Left forelimb (tissue), 1 donor: ENCODE results near the gene RAMACL.
"Not testable (repeated sequence)": the region's sequence is repeated elsewhere in the genome, so short reads cannot be mapped to it uniquely, and the experiment has no call there.

Experiments used
- DNase-seq: peaks from one replicate; pipeline ENCODE4 v3.0.0-alpha.2; 2018; ENCODE audit warnings: low spot score

RAMACL gene

DNA sequence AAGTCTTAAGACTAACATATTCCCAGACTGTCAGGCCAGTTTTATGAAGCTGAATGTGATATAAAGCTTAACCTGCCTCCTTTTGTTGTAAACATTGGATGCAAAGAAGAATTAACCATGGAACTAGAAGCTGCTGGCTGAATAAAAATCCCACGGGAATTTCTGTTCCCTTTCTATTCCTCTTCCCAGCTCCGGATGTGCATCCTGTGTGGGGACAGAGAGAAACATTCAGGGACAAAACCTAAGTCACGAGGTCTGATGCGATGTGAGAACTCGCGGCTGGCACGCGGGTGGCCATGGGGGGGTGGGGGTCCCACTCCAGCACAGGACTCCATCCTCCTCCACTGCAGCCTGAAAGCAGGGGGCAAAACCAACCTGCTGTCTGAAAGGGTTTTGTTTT, 32.2 kb downstream of the RAMACL start:
- DNase-seq, result no peak

GRCh38 chr6:166553563-166554271, 32.8 kb downstream of the RAMACL start:
- no peak for DNase-seq

DNA sequence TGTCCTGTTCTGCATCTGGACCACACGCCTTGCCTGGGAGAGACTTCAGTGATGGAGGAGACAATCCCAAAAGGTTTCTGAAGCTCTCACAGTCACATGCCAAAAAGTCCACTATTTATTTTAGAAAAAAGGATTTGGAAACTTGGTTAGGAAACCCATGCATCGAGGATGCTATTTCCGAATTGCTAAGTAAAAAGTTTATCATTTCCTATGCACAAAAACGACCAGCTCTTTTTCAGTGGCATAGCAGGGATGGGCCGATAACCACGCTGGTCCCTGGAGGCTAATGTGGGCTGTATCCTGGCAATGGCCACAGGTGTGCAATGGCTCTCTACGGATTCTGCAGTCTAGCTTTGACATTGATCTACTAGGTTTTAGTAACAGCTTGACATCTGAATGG, 33.9 kb downstream of the RAMACL start:
- no peak for DNase-seq

- no peak for DNase-seq
Measured at GRCh38 chr6:166551754-166552495, 34.6 kb downstream of the RAMACL start.

GRCh38 chr6:166546653-166547052, 39.8 kb downstream of the RAMACL start:
- no peak for DNase-seq

- no peak for DNase-seq
Measured at GRCh38 chr6:166545156-166546034, 41.1 kb downstream of the RAMACL start.

- no peak for DNase-seq
Measured at GRCh38 chr6:166544296-166544605, 42.2 kb downstream of the RAMACL start.

GRCh38 chr6:166543603-166544295, 42.7 kb downstream of the RAMACL start:
- no peak for DNase-seq

- DNase-seq, result no peak
Measured at GRCh38 chr6:166542580-166542912, 43.9 kb downstream of the RAMACL start.

DNA sequence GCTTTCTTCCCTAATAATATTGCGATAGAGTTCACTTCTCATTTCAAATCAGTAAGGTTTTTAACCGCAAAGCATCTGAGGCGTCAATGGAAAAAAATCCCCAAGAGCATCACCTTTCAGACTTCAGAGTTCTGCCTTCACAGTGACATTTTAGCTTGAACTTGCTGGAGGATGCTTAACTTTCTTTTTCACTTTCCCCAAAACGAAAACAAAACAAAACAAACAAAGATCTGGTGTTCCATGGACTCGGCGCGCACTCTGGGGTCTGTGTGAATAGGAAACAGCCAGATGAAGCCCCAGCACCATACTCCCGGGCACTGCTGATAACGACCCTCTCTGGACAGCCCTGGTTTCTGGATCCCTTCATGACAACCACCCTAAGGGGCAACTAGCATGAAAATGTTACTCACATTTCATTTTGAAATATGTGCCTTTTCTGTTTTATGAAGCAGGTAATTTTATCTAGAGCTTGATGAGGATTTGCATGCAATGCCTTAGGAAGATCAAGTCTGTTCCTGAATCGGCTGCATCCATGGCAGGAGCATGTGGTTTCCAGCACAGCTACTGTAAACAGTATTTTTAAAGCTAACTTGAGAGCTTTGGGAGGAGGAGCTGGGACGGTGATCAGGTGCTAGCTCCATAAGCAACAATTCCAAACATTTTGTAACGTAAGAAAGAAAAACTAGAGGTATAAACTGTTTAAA, 44.5 kb downstream of the RAMACL start:
- DNase-seq, result no peak

DNA sequence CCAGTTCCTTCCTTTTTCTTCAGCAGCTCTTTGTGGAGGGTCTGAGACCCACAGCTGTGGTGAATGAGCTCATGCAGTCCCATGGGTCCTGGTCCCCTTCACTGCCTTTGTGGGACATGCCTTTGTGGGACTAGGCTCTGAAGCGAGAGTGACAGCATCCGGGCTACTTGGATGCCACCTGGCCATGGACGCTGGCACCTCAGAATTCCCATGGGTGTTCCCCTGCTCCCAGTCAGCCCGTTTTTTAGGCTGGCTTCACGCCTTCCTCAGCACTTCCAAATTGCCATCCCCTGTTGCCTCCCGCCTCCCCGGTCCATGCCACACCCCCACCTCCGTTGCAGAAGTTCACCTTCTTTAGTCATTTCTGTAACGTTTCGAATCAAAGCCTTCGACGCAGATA, 45.1 kb downstream of the RAMACL start:
- DNase-seq, result no peak

- no peak for DNase-seq
Measured at GRCh38 chr6:166540631-166541331, 45.7 kb downstream of the RAMACL start.

GRCh38 chr6:166539543-166539942, 46.9 kb downstream of the RAMACL start:
- DNase-seq, result no peak

DNA sequence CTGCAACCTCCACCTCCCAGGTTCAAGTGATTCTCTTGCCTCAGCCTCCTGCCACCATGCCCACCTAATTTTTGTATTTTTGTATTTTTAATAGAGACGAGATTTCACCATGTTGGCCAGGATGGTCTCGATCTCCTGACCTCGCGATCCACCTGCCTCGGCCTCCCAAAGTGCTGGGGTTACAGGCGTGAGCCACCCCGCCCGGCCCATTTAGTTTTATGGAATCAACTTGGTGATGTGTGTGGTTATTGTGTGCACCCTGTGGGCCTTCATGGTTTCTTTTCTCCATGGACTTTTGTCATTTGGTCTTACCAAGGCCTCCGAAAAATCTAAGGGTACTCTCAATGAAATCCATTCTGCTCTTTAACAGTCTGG, 47.5 kb downstream of the RAMACL start:
- not testable (repeated sequence) for DNase-seq

- no peak for DNase-seq
Measured at GRCh38 chr6:166538297-166539010, 48.0 kb downstream of the RAMACL start.

DNA sequence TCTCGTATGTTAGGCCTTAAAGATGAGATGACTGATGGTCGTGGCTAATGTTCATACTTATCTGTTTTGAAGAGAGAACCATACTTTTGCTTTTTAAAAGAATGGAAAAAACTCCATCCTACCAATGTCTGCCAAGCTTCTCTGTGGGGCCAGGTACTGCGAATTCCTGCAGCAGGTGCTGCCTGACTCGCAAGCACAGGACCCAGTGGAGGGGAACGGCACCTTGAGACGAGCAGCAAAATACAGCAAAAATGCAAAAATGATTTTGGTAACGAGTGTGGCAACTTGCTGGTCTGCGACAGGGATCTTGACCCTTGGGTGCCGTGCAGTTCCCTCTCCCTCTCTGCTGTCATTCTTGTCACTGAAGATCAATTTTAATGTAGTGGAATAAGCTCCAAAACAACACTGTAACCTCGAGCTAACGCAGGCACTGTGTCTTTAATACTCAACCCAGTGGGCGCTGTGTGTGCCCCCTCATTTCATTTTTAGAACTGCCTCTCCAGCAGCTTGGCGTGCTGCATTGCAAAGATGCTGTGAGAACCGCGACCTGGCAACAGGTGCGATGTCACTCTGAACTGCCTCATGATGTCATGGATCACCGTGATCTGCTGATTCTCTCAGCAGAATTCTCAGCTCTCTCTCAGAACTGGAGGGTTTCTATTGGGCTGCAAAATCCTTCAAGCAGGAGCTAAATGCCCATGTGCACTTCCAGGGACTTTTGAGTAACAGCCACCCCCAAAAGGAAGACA, 51.6 kb downstream of the RAMACL start:
- DNase-seq, result no peak

DNA sequence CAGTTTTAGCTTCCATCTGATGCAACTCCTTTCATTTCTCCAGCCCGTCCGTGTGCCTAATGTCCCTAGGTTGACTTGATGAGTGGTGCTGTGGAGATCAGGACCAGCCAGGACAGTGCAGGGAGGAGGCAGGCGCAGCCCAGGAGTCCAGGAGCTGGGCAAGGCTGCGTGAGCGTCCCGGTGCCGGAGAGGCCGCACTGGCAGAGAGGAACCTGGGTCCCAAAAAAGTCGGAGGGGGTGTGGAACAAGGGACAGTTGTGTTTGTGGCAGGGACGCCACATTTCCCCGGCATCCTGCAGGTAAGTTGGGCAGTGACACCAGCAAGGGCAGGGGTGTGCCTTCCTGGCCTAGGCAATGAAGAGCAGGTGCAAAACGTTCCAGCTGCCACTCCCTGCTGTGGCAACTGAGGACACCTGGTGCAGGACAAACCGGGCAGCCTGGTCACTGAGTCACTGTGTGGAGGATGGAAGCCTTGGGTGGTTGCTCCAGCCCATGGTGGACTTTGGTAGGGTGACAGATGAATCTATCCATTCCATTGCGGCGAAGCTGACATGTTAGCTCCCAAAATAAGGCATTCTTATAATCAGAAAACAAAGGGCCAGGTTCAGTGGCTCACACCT, 53.2 kb downstream of the RAMACL start:
- no peak for DNase-seq
